Lower lobe of right lung (tissue), 2 donors: ENCODE data around the gene MB. TPM values are rescaled to one million over a fixed set of nuclear protein-coding genes. Genes with fewer than 3 reads are reported as not detected.

Experiments used
- ATAC-seq, 2 donors: fragments of 200-7000 bp; cut with Tn5 transposase; one replicate each; pipeline ENCODE4 v1.9.1; 2020 to 2022; ENCODE audit warnings: mild to moderate bottlenecking in 2 of 2, moderate library complexity in 2 of 2
- DNase-seq: peaks from one replicate; pipeline ENCODE4 v3.0.0-alpha.2; 2020
- H3K27ac ChIP-seq: fragments of 200-600 bp; one replicate; pipeline ENCODE4 v1.8.0; 2022
- H3K27me3 ChIP-seq: fragments of 200-600 bp; one replicate; pipeline ENCODE4 v1.8.0; 2022; ENCODE audit warnings: low read depth
- H3K36me3 ChIP-seq: fragments of 200-600 bp; one replicate; pipeline ENCODE4 v1.8.0; 2022; ENCODE audit warnings: mild to moderate bottlenecking
- H3K4me1 ChIP-seq: fragments of 200-600 bp; one replicate; pipeline ENCODE4 v1.8.0; 2022
- H3K4me3 ChIP-seq: fragments of 200-600 bp; one replicate; pipeline ENCODE4 v1.8.0; 2022; ENCODE audit warnings: mild to moderate bottlenecking
- H3K9me3 ChIP-seq: fragments of 200-600 bp; one replicate; pipeline ENCODE4 v1.8.0; 2022
- intact Hi-C: fragments of 100-400 bp; cut with DNase I; formaldehyde crosslinking; loops from one replicate; pipeline ENCODE4 v1.11.0; 2022
- total RNA-seq: library from RNA; stranded (reverse); fragmentation: NEBNext Ultra II Directional; extraction: Animal tissue kit (Norgen Biotek cat#: 25700); gene quantifications from one replicate; pipeline ENCODE4 v1.2.1, GENCODE V29; 2021
- TF ChIP-seq, protein P1 (sequence below): fragments of 200-600 bp; IDR thresholded peaks from one replicate; pipeline ENCODE4 v1.8.0; 2022; ENCODE audit warnings: antibody characterized with exemption, mild to moderate bottlenecking
- donor health status: DM: no; HTN: yes; CAD: no; lungs with severe emphysema.

Gene MB
- total RNA-seq, 1 donor from 2014 or later: 0.86 TPM

DNA sequence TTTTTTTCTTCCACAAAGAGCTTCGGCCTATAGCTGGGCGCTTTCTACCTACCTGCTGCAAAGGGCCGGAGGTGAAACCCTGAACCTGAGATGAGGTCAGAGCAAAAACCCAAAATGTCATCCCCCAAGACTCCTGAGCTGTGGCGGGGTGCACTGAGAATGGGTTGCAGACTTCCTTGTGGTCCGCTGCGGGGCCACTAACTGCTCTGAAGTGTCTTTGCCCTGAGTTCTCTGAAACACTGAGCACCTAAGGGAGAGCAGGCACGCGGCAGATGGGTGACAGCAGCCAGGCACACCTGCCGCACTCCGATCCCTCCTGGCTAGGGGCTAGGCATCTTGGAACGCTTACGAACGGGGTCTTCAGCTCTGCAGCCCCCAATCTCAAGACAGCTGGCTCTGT is 47.2 kb downstream of the MB start:
- Histone ChIP-seq H3K9me3 (no peaks in the 10 kb centered on the region), H3K4me3 (no peak overlapping the region), H3K27ac (no peak overlapping the region), H3K27me3 (peaks cover 5% of the 10 kb centered on the region), H3K36me3 (no peaks in the 10 kb centered on the region), H3K4me1 (no peaks in the 10 kb centered on the region)
- TF ChIP-seq, protein P1, sequence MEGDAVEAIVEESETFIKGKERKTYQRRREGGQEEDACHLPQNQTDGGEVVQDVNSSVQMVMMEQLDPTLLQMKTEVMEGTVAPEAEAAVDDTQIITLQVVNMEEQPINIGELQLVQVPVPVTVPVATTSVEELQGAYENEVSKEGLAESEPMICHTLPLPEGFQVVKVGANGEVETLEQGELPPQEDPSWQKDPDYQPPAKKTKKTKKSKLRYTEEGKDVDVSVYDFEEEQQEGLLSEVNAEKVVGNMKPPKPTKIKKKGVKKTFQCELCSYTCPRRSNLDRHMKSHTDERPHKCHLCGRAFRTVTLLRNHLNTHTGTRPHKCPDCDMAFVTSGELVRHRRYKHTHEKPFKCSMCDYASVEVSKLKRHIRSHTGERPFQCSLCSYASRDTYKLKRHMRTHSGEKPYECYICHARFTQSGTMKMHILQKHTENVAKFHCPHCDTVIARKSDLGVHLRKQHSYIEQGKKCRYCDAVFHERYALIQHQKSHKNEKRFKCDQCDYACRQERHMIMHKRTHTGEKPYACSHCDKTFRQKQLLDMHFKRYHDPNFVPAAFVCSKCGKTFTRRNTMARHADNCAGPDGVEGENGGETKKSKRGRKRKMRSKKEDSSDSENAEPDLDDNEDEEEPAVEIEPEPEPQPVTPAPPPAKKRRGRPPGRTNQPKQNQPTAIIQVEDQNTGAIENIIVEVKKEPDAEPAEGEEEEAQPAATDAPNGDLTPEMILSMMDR: no peak
- ATAC-seq (no peak), DNase-seq (no peak)
- intact Hi-C loops: no loop called here

DNA sequence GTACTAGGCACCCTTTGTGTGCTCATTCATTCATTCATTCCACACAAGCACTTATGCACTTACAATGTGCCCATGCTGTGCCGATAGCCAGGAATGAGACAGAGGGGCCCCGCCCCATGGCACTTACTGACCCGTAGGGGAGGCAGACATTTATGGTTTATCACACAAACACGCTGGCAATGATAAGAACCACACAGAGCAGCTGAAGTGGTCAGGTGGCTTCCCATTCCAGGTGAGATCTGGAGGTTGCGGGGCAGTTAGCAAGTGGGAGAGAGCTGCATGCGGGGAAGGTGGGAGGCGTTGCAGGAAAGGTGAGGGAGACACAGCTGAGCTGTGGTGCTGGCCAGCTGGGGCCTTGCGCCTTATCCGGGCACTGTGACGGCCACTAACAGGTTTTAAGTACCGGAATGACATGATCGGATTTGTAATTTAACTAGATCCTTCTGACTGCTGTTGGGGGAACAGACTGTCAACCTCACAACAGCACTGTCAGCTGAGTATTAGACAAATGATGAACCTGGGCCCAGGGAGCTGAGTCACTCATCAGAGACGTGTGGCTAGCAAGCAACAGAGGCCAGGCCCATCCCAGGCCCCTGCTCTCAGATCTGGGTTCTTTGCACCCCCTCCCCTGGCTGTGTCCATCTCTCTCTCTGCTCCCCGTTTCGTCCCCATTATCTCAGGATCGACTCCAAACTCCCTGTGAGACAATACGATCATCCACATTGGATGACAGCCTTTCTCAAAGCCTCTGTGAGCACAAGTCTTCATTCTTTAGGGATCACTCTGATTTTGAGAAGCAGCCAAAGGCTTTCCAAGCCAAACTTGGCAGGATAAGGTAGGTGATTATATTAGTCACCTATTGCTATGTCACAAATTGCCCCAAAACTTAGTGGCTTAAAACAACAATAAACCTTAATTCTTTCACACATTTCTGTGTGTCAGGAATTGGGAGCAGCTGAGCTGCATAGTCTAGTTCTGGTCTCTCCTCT is 48.1 kb downstream of the MB start:
- TF ChIP-seq, protein P1: no peak
- intact Hi-C loops: no loop called here
- no peak overlapping the region for H3K27ac ChIP-seq
- peak; percentile 59 to 66 for ATAC-seq
- H3K9me3 ChIP-seq: no peaks in the 10 kb centered on the region
- peaks cover 3% of the 10 kb centered on the region for H3K4me1 ChIP-seq
- H3K36me3 ChIP-seq: no peaks in the 10 kb centered on the region
- no peak for DNase-seq
- peaks cover 5% of the 10 kb centered on the region for H3K27me3 ChIP-seq
- no peak overlapping the region for H3K4me3 ChIP-seq

DNA sequence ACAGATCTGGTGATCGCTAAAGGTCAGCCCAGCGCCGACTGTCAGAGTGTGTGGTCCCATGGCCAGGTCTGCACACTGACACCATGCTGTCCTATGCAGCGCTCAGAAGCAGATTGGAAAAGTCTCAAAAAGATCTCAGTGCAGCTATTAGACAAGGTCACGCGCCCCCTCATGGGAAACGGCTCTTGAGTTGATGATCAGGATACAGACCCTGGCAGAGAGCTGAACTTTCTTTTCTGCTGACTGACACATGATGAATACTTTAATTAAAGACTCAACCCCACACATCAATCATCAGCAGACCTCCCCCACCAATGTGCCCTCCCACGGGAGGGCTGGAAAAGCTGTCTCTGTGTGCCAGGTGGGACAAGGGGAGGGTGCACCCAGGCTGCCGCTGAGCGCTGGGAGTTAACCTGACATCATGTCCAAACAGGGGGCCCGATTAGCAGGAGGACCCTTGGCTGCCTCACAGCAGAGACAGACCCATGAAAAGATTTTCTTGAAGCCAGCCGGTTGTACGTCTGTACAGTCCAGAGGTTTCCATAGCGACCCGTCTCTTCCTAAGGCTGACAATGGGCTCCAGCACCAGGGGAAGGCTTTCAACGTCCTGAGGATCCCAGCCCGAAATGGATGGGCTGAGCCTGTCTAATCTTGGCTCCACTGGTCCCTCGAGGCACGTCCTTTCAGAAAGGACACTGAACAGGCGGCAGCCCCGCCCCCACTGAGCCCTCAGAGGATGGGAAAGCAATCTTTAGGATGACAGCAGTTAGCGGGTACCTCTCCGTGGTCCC is 49.6 kb downstream of the MB start:
- Histone ChIP-seq H3K27ac (no peak overlapping the region), H3K9me3 (no peaks in the 10 kb centered on the region), H3K4me1 (peaks cover 3% of the 10 kb centered on the region), H3K4me3 (no peak overlapping the region), H3K27me3 (peaks cover 5% of the 10 kb centered on the region), H3K36me3 (no peaks in the 10 kb centered on the region)
- DNase-seq (no peak), ATAC-seq (no peak)
- intact Hi-C loops: no loop called here
- TF ChIP-seq, protein P1: no peak

DNA sequence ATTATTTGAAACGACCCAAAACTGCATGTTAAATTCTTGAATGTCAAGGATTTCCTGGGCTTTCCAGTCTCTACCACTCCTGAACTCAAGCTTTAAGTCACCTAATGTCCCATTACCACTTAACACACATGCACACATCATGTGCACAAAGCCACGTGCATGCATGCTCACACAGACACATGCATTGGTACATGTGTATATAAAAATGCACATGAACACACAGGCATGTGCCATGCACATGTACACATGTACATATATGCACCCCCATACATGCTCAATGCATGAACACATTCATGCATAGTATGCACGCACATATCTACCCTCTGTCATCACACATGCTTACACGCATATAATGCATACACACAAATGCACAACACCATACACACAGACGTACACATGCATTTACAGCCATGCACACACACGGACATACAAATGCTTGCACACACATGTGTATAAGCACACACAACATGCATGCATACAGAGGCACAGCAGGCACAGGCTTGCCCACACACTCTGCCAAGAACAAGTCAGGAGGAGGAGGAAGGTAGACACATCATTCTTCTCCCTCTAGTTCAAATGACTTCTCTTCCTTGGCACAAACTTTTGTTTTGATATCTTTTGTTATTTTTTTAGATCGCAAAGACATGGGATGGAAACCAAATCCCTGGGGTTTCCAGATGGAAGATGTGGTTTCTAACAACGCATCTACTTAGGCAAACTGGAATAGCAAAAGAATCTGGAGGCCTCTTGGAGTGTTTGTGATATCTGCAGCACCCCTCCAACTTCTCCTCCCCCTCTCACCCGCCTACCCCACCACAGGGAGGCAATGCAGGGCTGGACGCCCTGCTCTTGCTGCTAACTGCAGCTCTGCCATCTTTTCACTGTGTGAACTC is 51.9 kb downstream of the MB start:
- no peak for DNase-seq
- peaks cover 3% of the 10 kb centered on the region for H3K4me1 ChIP-seq
- ATAC-seq: no peak
- intact Hi-C loops: no loop called here
- peaks cover 4% of the 10 kb centered on the region for H3K27me3 ChIP-seq
- H3K36me3 ChIP-seq: no peaks in the 10 kb centered on the region
- H3K27ac ChIP-seq: no peak overlapping the region
- no peak overlapping the region for H3K4me3 ChIP-seq
- TF ChIP-seq, protein P1: no peak
- no peaks in the 10 kb centered on the region for H3K9me3 ChIP-seq

DNA sequence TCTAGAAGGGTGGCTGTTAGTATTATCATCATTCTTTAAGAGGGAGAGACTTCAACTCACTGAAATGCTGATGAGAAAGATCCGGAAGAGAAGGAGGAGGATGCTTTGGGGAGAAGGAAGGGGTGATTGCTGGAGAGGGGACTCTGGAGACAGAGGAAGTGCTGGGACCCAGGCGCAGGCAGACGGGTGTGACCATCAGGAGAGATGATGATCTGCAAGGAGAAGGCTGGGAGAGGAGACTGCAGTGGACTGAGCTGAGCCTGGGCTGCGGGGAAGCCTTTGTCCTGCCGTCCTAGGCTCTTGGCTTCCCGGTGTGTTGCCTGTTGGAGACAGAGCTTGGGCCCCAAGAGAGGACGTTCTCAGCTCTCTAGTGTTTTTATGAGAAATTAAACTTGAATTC is 53.9 kb downstream of the MB start:
- TF ChIP-seq, protein P1: no peak
- peaks cover 3% of the 10 kb centered on the region for H3K4me1 ChIP-seq
- no peaks in the 10 kb centered on the region for H3K27me3 ChIP-seq
- H3K36me3 ChIP-seq: no peaks in the 10 kb centered on the region
- H3K9me3 ChIP-seq: no peaks in the 10 kb centered on the region
- no peak overlapping the region for H3K4me3 ChIP-seq
- ATAC-seq (no peak), DNase-seq (no peak)
- intact Hi-C loops: no loop called here
- H3K27ac ChIP-seq: no peak overlapping the region
